H1 (cell line): ENCODE results near the gene PGLYRP2. TPM values are rescaled to one million over a fixed set of nuclear protein-coding genes. Genes with fewer than 3 reads are reported as not detected.
A peak's percentile ranks its signal among the peaks of the same experiment; 100 is the strongest.

Experiments
- CTCF ChIA-PET: fragments of 300-600 bp; sonication (Branson Sonifier 250); formaldehyde crosslinking; loops from one replicate; lab custom pipeline; 2021; ENCODE audit not compliant: partially characterized antibody; lab: Charles Lee
- POLR2A ChIA-PET: fragments of 300-600 bp; sonication (Branson Sonifier 250); formaldehyde crosslinking; loops from one replicate; lab custom pipeline; 2021; ENCODE audit warnings: inconsistent platforms; ENCODE audit not compliant: partially characterized antibody; lab: Charles Lee
- DNase-seq, 2 experiments: peaks; one replicate each; pipeline versions ENCODE4 v3.0.0 to v3.0.0-alpha.2; 2010 to 2022; ENCODE audit warnings: low spot score in 2 of 2, low read depth in 1 of 2, mixed read lengths in 1 of 2
- FAIRE-seq: peaks from 2 replicates; lab custom pipeline; 2011; peaks lifted over from hg19 to GRCh38; lab: Jason Lieb, UNC
- H2AFZ ChIP-seq: 2 replicates; pipeline ENCODE4 v1.8.1; 2012; ENCODE audit warnings: low read length, inconsistent platforms
- H2AK5ac ChIP-seq: 2 replicates; pipeline ENCODE4 v1.6.1; 2013; ENCODE audit warnings: low read depth, low read length
- H2BK120ac ChIP-seq: replicated peaks from 2 replicates; pipeline ENCODE3; 2013; ENCODE audit warnings: low read depth, low read length, inconsistent platforms
- H2BK12ac ChIP-seq: 2 replicates; pipeline ENCODE4 v1.6.1; 2013; ENCODE audit warnings: low read depth, low read length
- H2BK15ac ChIP-seq: 2 replicates; pipeline ENCODE4 v1.6.1; 2013; ENCODE audit warnings: low read length
- H2BK20ac ChIP-seq: 2 replicates; pipeline ENCODE4 v1.6.1; 2013; ENCODE audit warnings: low read length
- H2BK5ac ChIP-seq: 2 replicates; pipeline ENCODE4 v1.6.1; 2013; ENCODE audit warnings: low read depth, low read length
- H3K14ac ChIP-seq: 2 replicates; pipeline ENCODE4 v1.6.1; 2013; ENCODE audit warnings: inconsistent platforms; ENCODE audit not compliant: insufficient read length
- H3K18ac ChIP-seq: 2 replicates; pipeline ENCODE4 v1.6.1; 2013; ENCODE audit warnings: low read length; ENCODE audit errors: extremely low read depth
- H3K23ac ChIP-seq: 2 replicates; pipeline ENCODE4 v1.6.1; 2013; ENCODE audit warnings: inconsistent platforms; ENCODE audit not compliant: insufficient read length
- H3K23me2 ChIP-seq: 2 replicates; pipeline ENCODE4 v1.6.1; 2013; ENCODE audit warnings: low read depth, low read length
- H3K27ac ChIP-seq: 2 replicates; pipeline ENCODE4 v1.6.1; 2011; ENCODE audit warnings: low read depth, low read length, inconsistent platforms
- H3K27me3 ChIP-seq, 4 experiments: replicated peaks in 1 of 4; 1 replicate in 1 of 4; 2 replicates in 3 of 4; pipeline versions ENCODE4 v1.6.1 to v1.8.1; 2011 to 2013; ENCODE audit warnings: low read length in 3 of 4, mild to moderate bottlenecking in 3 of 4, inconsistent platforms in 2 of 4, mixed read lengths in 2 of 4, moderate library complexity in 1 of 4; ENCODE audit not compliant: control insufficient read depth in 3 of 4, insufficient read depth in 3 of 4; ENCODE audit errors: extremely low read depth in 1 of 4
- H3K36me3 ChIP-seq, 4 experiments: 2 replicates each; pipeline versions ENCODE4 v1.6.1 to v1.8.1; 2011 to 2013; ENCODE audit warnings: mild to moderate bottlenecking in 4 of 4, low read length in 3 of 4, moderate library complexity in 2 of 4, control low read depth in 1 of 4, inconsistent platforms in 1 of 4; ENCODE audit not compliant: insufficient read depth in 4 of 4, control insufficient read depth in 2 of 4
- H3K4ac ChIP-seq: replicated peaks from 2 replicates; pipeline ENCODE3; 2013; ENCODE audit warnings: low read length, low read depth, mixed read lengths, inconsistent platforms; ENCODE audit not compliant: insufficient read length
- H3K4me1 ChIP-seq, 4 experiments: replicated peaks in 1 of 4; 1 replicate in 1 of 4; 2 replicates in 3 of 4; pipeline versions ENCODE4 v1.6.1 to v1.8.1; 2011 to 2013; ENCODE audit warnings: low read length in 3 of 4, inconsistent platforms in 2 of 4, mixed read lengths in 1 of 4; ENCODE audit not compliant: insufficient read depth in 4 of 4, control insufficient read depth in 3 of 4
- H3K4me2 ChIP-seq, 2 experiments: 2 replicates each; pipeline versions ENCODE4 v1.6.1 to v1.8.1; 2011 to 2013; ENCODE audit warnings: low read depth in 2 of 2, low read length in 2 of 2, control low read depth in 1 of 2, inconsistent platforms in 1 of 2, mild to moderate bottlenecking in 1 of 2; ENCODE audit not compliant: insufficient read depth in 1 of 2
- H3K4me3 ChIP-seq, 4 experiments: fragments of 200-600, 300-600 bp in 1 of 4; sonication (generic), shearing (Covaris generic), sonication (Bioruptor Twin) in 1 of 4; 2 replicates each; pipeline versions ENCODE4 v1.5.1 to v1.8.1; 2011 to 2016; ENCODE audit warnings: low read length in 4 of 4, low read depth in 3 of 4, control low read depth in 2 of 4, inconsistent platforms in 2 of 4, mild to moderate bottlenecking in 2 of 4, mixed read lengths in 1 of 4, moderate library complexity in 1 of 4; ENCODE audit not compliant: insufficient read depth in 2 of 4; ENCODE audit errors: extremely low read depth in 1 of 4
- H3K56ac ChIP-seq: replicated peaks from 2 replicates; pipeline ENCODE3; 2013; ENCODE audit warnings: low read depth, mild to moderate bottlenecking, mixed read lengths, low read length, inconsistent platforms; ENCODE audit not compliant: insufficient read length
- H3K79me1 ChIP-seq: 2 replicates; pipeline ENCODE4 v1.6.1; 2013; ENCODE audit warnings: low read depth, low read length, control low read depth
- H3K79me2 ChIP-seq, 2 experiments: 2 replicates each; pipeline versions ENCODE4 v1.6.1 to v1.8.1; 2012 to 2013; ENCODE audit warnings: low read length in 2 of 2, mild to moderate bottlenecking in 2 of 2, inconsistent platforms in 1 of 2; ENCODE audit not compliant: insufficient read depth in 2 of 2, control insufficient read depth in 1 of 2
- H3K9ac ChIP-seq, 4 experiments: replicated peaks in 1 of 4; 1 replicate in 1 of 4; 2 replicates in 3 of 4; pipeline versions ENCODE4 v1.6.1 to v1.8.1; 2011 to 2013; ENCODE audit warnings: low read depth in 3 of 4, low read length in 3 of 4, control low read depth in 2 of 4, mild to moderate bottlenecking in 2 of 4, moderate library complexity in 2 of 4, inconsistent platforms in 1 of 4; ENCODE audit errors: extremely low read depth in 1 of 4
- H3K9me3 ChIP-seq, 2 experiments: 2 replicates each; pipeline versions ENCODE4 v1.6.1 to v1.8.1; 2012 to 2013; ENCODE audit warnings: mild to moderate bottlenecking in 2 of 2, moderate library complexity in 2 of 2, control low read depth in 1 of 2, inconsistent platforms in 1 of 2, low read depth in 1 of 2, low read length in 1 of 2, mixed read lengths in 1 of 2; ENCODE audit not compliant: insufficient read depth in 2 of 2
- H4K20me1 ChIP-seq, 2 experiments: replicated peaks in 1 of 2; 2 replicates each; pipeline versions ENCODE3 to v1.8.1; 2011 to 2013; ENCODE audit warnings: inconsistent platforms in 2 of 2, low read length in 2 of 2, mild to moderate bottlenecking in 1 of 2; ENCODE audit not compliant: insufficient read depth in 2 of 2, control insufficient read depth in 1 of 2
- H4K5ac ChIP-seq: 2 replicates; pipeline ENCODE4 v1.6.1; 2013; ENCODE audit warnings: low read length, low read depth, mixed read lengths, inconsistent platforms; ENCODE audit not compliant: insufficient read length
- H4K8ac ChIP-seq: 2 replicates; pipeline ENCODE4 v1.8.0; 2013; ENCODE audit warnings: mild to moderate bottlenecking, moderate library complexity, low read length, inconsistent platforms; ENCODE audit not compliant: insufficient read depth; ENCODE audit errors: extremely low read depth
- H4K91ac ChIP-seq: replicated peaks from 2 replicates; pipeline ENCODE3; 2013; ENCODE audit warnings: low read length, mixed read lengths, inconsistent platforms; ENCODE audit not compliant: insufficient read length
- BCL11A ChIP-seq, 2 experiments: IDR thresholded peaks; one replicate each; pipeline ENCODE4 v1.6.1; 2011; ENCODE audit warnings: low read depth in 2 of 2, low read length in 2 of 2, mild to moderate bottlenecking in 2 of 2
- CEBPB ChIP-seq: IDR thresholded peaks from 2 replicates; pipeline ENCODE4 v1.6.1; 2012; ENCODE audit warnings: low read depth, low read length
- CHD2 ChIP-seq: IDR thresholded peaks from 2 replicates; pipeline ENCODE4 v1.6.1; 2012; ENCODE audit warnings: low read length, improper control_type of control experiment
- EGR1 ChIP-seq: IDR thresholded peaks from 2 replicates; pipeline ENCODE4 v1.6.1; 2011; ENCODE audit warnings: low read depth, low read length, borderline replicate concordance
- FOSL1 ChIP-seq: IDR thresholded peaks from 2 replicates; pipeline ENCODE4 v1.6.1; 2011; ENCODE audit warnings: mild to moderate bottlenecking, low read depth, low read length, moderate library complexity; ENCODE audit not compliant: insufficient read depth
- HDAC2 ChIP-seq, 2 experiments: fragments of 300-600 bp in 1 of 2; sonication (generic) in 1 of 2; IDR thresholded peaks; 2 replicates each; pipeline ENCODE4 v1.6.1; 2011 to 2012; ENCODE audit warnings: low read depth in 2 of 2, low read length in 2 of 2, mild to moderate bottlenecking in 2 of 2, moderate library complexity in 2 of 2, borderline replicate concordance in 1 of 2, inconsistent platforms in 1 of 2
- KDM5A ChIP-seq: fragments of 200-600 bp; IDR thresholded peaks from 2 replicates; pipeline ENCODE4 v1.7.1; 2012; ENCODE audit warnings: mild to moderate bottlenecking, low read length, inconsistent platforms, mixed read lengths
- SAP30 ChIP-seq: fragments of 300-600 bp; sonication (generic); IDR thresholded peaks from 2 replicates; pipeline ENCODE4 v1.7.1; 2012; ENCODE audit warnings: low read length, moderate library complexity, mild to moderate bottlenecking, inconsistent platforms; ENCODE audit not compliant: insufficient read depth, insufficient replicate concordance
- SP4 ChIP-seq: IDR thresholded peaks from 2 replicates; pipeline ENCODE4 v1.6.1; 2012; ENCODE audit warnings: low read length, inconsistent platforms
- TBP ChIP-seq: IDR thresholded peaks from 2 replicates; pipeline ENCODE4 v1.6.1; 2011; ENCODE audit warnings: low read depth, low read length, improper control_type of control experiment
- WGBS, 2 experiments: shearing (Covaris generic) in 1 of 2; methylation state at CpG; one replicate each; pipeline versions ENCODE4 v1.1.6 to v1.1.7; 2013 to 2015; ENCODE audit warnings: low lambda C conversion rate in 2 of 2, mixed read lengths in 2 of 2, inconsistent platforms in 1 of 2, low coverage in 1 of 2, missing lambda C conversion rate in 1 of 2; ENCODE audit not compliant: insufficient replicate concordance in 2 of 2, insufficient coverage in 1 of 2, insufficient read length in 1 of 2; ENCODE audit errors: extremely low coverage in 1 of 2, missing lambda C conversion rate in 1 of 2; 5-methylcytosine and 5-hydroxymethylcytosine counted together
- polyA plus RNA-seq, 7 experiments: library from polyadenylated mRNA; depleted of rRNA in 3 of 7; stranded (reverse) in 5 of 7; unstranded in 2 of 7; fragments of >200 nt in 5 of 7; fragments of 200-250 nt in 2 of 7; gene quantifications; 1 replicate in 5 of 7; 2 replicates in 1 of 7; 4 replicates in 1 of 7; pipeline versions ENCODE4 v1.2.1 to v1.2.3, GENCODE V29; 2011 to 2013; ENCODE audit warnings: missing spikeins in 2 of 7, mixed read lengths in 2 of 7
- total RNA-seq: library from RNA; stranded (reverse); fragmentation: NEBNext Ultra II Directional; extraction: Animal tissue kit (Norgen Biotek cat#: 25700); gene quantifications from 2 replicates; pipeline ENCODE4 v1.2.1, GENCODE V29; 2021
- TF ChIP-seq, protein P1 (sequence below): IDR thresholded peaks from 2 replicates; pipeline ENCODE4 v1.6.1; 2011; ENCODE audit warnings: low read length, improper control_type of control experiment

PGLYRP2 gene
- total and polyA plus RNA-seq, 2 of the 8 experiments (the other 6 are each of a cell fraction or from before 2014, with no cell fraction given) = not detected

DNA sequence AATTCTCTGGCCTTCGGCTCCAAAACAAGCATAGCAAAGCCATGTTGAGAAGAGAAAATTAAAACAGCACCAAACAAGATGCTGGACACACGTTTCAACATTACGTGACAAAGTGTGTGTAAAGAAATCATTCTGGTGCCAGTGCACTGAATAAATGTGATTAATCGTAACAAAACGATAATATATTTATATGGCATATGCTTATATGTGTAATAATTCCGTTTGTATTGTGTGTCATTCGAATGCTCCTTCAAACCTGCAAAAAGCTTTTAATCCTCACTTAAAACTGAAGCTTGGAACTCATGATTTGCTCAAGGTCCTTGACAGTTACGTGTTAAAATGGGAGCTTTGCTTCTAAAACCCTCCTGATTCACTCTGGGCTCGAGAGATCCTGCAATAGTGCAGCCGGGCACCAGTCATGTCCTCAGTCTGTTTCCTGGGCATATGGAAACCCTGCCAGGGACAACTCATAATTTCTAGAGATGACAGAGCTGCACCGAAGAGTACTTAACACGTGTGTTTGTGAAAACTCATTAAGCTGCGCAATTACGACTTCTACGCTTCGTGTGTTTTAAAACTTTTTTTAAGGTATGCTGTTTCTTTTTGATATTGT, 59.8 kb downstream of the PGLYRP2 start:
- Histone ChIP-seq H2BK120ac (no peak overlapping the region), H2BK15ac (no peak overlapping the region), H3K79me1 (peaks cover 5% of the 10 kb centered on the region), H3K27ac (no peak overlapping the region), H3K4me2 (peak overlapping the region; percentile 57 to 76), H3K9ac (no peak overlapping the region), H3K27me3 (no peaks in the 10 kb centered on the region), H2BK20ac (no peak overlapping the region), H3K56ac (no peak overlapping the region), H4K91ac (no peak overlapping the region), H3K79me2 (peaks cover 32 to 41% of the 10 kb centered on the region in 2 experiments), H2BK5ac (no peak overlapping the region), H4K8ac (no peak overlapping the region), H2AK5ac (no peak overlapping the region), H4K20me1 (peaks cover 5 to 8% of the 10 kb centered on the region in 2 experiments), H2BK12ac (no peak overlapping the region), H3K23ac (no peak overlapping the region), H3K23me2 (peaks cover 4% of the 10 kb centered on the region; the same call in 1 of the 2 replicates), H3K4ac (no peak overlapping the region), H2AFZ (no peak overlapping the region), H4K5ac (no peak overlapping the region), H3K4me3 (peak overlapping the region in 1 of 4 experiments; percentile 32; a peak in 1 of 8 replicates), H3K36me3 (peaks cover 0 to 23% (median 17%) of the 10 kb centered on the region in 4 experiments; a peak in 5 of 8 replicates), H3K18ac (no peak overlapping the region; the same call in 1 of the 2 replicates), H3K9me3 (peaks cover 3 to 4% of the 10 kb centered on the region in 2 experiments; a peak in 1 of 4 replicates), H3K14ac (no peak overlapping the region), H3K4me1 (peaks cover 0 to 4% (median 3%) of the 10 kb centered on the region in 4 experiments; a peak in 5 of 7 replicates)
- ChIA-PET POLR2A (interaction anchor here (0.6 to 6.1 kb wide), 43 partner anchors 10 to 1035 kb away, joined by 3 to 71 read pairs (median 4); partner anchors contain the start of genes AKAP8, BRD4 and WIZ), CTCF (interaction anchor here (0.7 to 5.1 kb wide), 32 partner anchors 9 to 322 kb away, joined by 3 to 48 read pairs (median 4); partner anchors contain the start of genes AKAP8 and WIZ)
- 66% methylated on average over 16 of the region's 16 CpGs; no CpG with 5 or more reads in 1 of the 2 experiments for WGBS, 2 experiments
- no peak for DNase-seq
- FAIRE-seq = no peak
- TF ChIP-seq SAP30 (no peak), SP4 (no peak), EGR1 (no peak), CEBPB (no peak), CHD2 (no peak), HDAC2 (IDR thresholded peaks at IDR 0.05; ENCODE audit: borderline replicate concordance in 1 of 2, low read depth in 2 of 2, low read length in 2 of 2) (no peak), TBP (no peak), FOSL1 (no peak), KDM5A (no peak), BCL11A (IDR thresholded peaks at IDR 0.05; ENCODE audit: low read depth in 2 of 2, low read length in 2 of 2) (no peak)
- TF ChIP-seq, protein P1, sequence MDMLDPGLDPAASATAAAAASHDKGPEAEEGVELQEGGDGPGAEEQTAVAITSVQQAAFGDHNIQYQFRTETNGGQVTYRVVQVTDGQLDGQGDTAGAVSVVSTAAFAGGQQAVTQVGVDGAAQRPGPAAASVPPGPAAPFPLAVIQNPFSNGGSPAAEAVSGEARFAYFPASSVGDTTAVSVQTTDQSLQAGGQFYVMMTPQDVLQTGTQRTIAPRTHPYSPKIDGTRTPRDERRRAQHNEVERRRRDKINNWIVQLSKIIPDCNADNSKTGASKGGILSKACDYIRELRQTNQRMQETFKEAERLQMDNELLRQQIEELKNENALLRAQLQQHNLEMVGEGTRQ = no peak
